NCI-H774 (cell line): Measurements from ENCODE around the gene PDCD10.
A peak's percentile ranks its signal among the peaks of the same experiment; 100 is the strongest.

Experiments
- DNase-seq: peaks from one replicate; lab custom pipeline; 2025; lab: John Stamatoyannopoulos, UW

Gene PDCD10

DNA sequence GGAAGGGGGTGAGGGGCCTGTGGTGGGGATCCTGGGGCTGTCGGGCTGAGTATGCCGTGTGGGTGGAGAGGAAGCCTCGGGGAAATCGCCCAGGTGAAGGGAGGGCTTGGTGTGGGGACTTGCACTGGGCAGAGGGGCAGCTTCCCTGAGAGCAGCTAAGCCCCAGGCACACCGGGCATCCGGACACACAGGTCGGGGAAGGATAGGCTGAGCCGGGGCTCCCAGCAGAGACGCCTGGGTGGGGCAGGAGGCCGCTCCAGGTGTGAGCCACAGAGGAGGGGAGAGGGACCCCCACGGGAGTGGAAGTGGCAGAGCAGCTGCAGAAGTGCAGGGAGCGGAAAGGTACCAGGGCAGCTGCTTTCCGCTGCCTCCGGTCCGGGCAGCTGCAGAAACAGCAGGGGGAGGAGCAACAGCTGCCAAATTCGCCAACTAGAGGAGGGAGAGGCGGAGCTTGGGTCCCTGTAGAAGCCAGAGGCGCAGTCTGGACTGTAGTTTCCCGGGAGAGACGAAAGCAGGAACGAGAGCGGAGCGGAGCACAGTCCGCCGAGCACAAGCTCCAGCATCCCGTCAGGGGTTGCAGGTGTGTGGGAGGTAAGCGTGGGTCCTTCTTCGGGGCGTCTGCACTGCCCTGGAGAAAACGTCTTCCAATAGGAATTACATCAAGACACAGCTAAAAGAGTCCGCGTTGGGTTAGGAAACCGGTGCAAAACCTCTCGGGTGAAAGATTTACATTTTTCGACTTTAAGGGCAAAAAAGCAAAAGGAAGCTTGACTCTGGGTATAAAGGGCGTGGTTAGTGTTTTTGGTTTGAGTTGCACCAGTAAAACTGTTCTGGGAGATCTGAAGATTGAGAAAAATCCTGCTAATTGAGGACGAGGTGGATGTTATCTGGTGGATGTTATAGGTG lies 794 bp upstream of the PDCD10 start, which contains the start of gene SERPINI1:
Gene SERPINI1 (plus strand): TSS at position 489 of the 906 bp plus-strand sequence. CDS start 53,408 bp downstream, outside the sequence.
- DNase-seq, result peak; percentile 98

DNA sequence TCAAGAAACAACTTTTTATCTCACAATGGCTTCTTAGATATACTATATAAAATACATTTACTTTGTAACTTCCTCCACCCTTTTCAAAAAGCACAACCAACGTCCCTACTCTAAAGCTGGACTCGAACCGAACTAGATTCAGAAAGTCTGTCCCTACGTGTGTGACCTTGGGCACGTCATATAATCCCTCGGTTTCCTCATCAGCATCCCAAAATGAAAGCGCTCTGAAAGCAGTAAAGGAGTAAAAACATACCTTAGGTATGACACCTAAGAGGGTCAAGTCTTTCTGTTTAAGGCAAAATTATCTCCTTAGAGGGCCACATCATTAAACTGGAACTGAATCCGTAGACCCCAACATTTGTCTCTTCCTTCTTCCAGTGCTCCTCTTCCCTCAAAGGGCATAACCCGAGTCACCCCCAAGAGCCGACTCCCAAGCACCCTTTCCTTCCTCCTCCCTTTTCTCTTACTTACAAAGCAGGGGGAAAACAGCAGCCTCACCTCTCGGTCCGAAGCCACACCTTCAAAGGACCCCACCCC lies 663 bp downstream of the PDCD10 start:
- peak; percentile 31 for DNase-seq

DNA sequence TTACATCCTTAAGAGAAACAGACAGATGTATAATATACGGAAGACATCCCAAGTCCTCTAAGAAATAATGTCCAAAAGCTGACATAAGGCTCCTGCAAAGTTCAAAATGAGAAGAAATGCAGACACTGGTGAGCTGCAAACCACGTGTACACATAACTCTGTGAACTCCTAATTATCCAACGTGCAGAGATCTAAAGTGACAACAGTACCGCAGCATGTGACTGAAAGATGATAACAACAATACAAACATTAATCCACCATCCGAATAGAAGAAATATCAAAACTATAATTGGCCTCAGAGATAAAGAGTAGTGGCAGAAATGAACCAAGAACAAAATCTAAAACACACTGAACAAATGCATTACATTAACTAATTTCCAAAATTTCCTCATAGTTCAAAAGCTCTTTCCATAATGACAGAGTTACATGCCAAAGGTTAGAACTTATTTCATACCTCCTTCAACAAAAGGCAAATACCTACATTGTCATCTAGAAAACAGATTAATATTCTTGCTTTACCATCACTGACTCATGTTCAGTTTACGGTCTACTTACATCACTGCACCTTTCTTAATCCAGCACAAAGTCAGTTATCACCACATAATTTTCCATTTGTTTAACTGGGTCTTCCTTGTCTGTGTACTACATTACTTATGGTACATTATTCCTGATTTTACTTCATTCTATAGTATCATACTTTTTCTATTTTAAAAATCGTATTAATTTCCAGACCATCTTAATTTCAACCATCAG lies 2.2 kb downstream of the PDCD10 start:
- DNase-seq, result no peak

DNA sequence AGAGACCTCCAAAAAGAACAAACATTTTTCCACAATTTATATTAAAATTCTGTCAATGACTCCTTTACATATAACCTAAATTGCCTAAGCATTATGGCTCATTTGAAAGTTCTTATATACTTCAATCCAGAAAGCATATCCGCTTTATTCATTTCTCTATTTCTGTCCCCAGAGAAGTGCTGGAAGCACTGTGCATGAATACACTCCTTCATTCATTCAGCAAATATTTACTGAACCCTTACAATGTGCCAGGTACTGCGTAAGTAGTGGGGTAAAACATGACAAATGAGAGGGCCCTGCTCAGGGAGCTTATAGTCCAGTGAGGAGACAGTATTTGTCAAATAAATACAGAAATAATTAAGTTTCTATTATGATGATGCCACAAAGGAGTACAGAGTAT lies 3.3 kb downstream of the PDCD10 start:
- DNase-seq, result no peak

DNA sequence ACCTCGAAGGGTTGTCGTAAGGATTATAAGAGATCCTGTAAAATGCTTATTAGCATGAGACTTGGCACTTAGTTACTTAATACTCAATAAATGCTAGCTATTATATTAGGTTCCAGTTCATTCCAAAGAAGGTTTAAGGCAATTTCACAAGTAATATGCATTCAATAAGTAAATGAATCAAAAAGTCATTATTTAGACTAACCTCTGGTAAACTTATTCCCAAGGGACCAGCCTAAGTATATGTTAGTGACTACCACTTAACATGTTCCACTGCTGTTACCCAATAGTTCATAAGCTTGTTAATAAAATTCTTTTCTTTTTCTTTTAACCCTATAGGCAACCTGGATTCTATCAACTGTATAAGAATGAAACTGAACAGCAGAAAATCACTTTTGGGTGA lies 5.1 kb downstream of the PDCD10 start:
- DNase-seq, result no peak

DNA sequence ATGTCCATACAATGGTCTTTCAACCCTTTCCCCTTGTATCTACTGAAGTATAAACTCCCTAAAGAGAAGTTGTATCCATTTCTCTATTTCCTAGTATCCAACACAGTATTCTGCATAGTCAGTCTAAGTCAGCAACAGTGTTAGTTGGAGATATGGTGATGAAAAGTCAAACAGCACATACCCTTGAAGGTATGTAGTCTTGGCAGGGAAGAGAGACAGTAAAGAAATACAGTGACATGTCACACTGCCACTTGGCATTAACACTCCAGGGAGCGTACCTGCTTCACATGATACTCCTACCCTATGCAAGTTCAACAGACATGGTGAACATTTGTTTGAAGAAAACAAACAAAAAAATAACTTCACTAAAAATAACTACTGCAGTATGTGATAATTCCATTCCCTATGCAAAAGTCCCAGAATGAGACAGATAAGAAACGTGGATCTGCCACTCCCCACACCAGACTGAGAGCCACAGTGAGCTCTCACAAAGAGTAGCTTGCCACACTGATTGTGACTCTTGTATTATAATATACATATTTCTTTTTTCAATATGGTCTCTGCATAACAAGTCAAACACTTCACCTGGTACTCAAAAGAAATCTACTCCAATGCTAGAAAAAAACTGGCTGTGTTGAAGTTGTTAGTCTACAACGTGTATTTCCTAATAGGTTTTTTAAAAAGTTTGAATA lies 5.9 kb downstream of the PDCD10 start:
- DNase-seq, result no peak

DNA sequence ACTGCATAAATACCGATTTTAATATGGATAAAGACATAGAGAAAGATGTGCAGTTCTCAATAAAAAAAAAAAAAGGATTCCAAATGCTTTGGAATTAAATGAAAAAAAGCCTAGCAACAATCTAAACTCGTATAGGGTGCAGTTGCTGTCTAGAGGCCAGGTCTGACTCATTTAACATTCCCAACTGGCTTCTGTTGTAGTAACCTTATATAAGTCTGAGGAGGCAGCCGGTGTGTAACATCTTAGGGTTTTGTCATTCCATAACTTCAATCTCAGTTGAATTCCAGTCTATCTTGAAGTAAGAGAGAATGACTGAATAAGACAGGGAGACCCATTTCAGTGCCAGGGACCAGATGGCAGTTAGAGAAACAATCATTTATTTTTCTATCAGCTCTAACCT lies 6.5 kb downstream of the PDCD10 start:
- no peak for DNase-seq

DNA sequence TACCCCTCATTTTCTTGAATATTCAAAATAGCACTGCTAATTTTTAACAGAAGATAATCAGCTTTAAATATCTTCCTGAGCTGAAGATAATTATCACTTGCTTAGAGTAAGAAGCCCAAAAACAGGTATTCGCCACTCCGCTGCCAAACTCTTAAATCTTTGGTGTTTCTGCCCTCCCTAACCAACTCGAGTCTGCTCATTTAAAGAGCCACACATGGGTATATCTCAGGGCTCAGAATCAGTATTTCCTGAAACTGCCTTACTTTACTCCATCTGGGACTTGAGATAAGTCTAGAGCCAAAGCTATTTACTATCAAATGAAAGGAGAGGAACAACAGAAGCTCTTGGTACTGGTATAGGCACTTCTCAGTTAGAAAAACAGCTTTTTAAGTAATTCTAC lies 10.8 kb downstream of the PDCD10 start:
- no peak for DNase-seq

DNA sequence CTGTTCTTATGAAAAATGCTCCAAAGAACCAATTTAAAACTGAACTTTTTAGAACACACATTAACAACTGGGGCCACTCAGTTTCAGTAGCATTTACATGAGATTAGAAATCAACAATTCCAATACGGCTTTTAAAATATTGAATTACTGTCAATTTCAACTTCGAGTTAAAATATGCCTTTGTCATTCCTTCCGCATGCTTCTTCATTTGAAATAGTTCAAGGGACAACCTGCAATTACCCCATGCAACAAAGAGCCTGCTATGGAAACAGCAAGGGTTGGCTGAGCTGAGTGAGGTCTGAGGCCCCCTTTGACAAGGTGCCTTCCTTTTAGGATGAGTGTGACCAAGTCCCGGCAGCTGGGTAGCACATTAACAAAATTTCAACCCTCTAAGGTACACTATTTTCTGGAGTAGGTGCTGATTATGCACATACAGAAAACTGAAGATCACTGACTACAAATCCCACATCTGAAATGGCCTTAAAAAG lies 11.6 kb downstream of the PDCD10 start:
- no peak for DNase-seq

DNA sequence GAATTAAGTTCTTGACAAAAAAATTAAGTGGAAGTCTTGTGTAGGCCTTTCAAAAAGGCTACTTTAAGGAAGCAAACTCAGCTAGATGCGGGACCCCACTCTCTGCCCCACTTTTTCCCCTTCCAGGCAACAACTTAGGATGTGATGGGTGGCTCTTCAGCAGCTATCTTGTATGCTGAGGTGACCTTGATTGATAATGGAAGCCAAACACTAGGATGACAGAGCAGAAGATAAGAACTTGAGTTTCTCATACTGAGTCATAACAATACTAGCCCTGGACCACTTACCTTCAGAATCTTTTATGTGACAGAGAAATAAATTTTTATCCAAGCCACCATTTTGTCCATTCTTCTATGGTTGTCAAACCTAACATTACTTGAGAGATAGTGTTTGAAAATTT lies 16.1 kb downstream of the PDCD10 start:
- DNase-seq, result no peak

DNA sequence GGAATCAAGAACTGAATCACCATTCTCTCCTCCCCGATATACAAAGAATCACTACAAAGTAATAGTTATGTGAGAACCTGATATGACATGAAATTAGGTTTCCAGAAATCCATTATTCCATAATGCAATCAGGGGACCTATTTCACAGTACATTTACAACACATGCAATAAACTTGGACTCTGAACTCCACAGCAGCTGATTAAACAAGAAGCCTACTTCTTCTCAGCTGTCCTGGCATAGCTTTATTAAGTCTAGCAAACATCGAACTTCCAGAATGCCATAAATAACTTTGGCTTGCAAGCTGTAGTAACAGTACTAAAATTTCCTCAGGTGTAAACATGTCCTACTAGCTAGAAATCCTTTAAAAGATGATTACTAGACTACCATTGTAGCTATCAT lies 17.8 kb downstream of the PDCD10 start:
- DNase-seq, result peak; percentile 48

DNA sequence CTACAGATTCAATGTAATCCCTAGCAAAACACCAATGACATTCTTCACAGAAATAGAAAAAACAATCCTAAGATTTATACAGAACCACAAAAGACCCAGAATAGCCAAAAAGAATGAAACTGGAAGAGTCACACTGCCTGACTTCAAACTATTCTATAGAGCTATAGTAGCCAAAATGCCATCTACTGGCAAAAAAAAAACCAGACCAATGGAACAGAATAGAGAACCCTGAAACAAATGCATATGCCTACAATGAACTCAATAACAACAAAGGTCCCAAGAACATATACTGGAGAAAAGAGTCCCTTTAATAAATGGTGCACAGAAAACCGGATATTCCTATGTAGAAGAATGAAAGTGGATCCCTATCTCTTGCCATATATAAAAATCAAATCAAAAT lies 19.8 kb downstream of the PDCD10 start:
- no peak for DNase-seq

DNA sequence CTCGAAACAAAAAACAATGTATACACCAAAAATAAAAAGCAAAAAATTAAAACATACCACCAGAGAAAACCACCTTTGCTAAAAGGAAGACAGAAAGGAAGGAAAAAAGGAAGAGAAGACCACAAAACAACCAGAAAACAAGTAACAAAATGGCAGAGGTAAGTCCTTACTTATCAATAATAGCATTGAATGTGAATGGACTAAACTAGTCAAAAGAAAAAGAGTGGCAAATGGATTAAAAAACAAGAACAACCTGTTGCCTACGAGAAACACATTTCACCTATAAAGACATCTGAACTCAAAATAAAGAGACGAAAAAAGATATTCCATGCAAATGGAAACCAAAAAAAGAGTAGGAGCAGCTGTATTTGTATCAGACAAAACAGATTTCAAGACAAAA lies 22.2 kb downstream of the PDCD10 start:
- no peak for DNase-seq

DNA sequence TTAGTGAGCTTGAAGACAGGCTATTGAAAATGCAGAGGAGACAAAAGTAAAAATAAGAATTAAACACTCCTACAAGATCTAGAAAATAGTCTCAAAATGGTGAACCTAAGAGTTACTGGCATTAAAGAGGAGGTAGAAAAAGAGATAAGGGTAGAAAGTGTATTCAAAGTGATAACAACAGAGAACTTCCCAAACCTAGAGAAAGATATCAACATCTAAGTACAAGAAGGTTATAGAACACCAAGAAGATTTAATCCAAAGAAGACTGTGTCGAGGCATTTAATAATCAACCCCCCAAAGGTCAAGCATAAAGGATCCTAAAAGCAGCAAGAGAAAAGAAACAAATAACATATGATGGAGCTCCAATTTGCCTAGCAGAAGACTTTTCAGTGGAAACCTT lies 23.3 kb downstream of the PDCD10 start:
- no peak for DNase-seq

DNA sequence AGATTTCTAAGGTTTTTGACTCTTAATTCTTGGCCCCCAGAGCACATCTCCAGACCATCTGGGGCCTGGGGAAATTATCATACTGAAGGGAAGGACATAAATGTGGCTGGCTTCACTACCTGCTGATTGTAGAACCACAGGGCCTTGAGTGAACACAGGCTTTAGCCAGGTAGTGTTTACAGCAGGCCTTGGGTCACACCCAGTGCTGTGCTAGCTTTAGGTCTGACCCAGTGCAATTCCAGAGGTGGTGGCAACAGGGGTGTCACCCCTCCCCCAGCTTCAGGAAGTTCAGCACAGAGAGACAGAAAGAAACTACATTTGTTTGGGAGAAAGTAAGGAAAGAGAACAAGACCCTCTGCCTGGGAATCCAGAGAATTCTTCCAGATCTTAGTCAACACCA lies 24.1 kb downstream of the PDCD10 start:
- DNase-seq, result no peak

DNA sequence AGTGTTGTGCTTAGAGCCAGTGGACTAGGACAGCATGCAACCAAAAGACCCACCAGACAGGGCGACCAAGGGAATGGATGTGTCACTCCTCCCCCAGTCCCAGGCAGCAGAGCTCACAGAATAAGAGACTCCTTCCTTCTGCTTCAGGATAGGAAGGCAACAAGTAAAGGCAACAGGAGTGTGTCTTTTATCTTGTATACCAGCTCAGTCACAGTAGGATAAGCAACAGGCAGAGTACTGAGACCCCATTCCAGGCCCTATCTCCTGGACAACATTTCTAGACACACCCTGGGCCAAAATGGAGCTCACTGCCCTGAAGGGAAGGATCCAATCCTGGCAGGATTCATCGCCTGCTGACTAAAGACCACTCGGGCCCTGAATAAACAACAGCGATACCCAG lies 25.0 kb downstream of the PDCD10 start:
- DNase-seq, result no peak

DNA sequence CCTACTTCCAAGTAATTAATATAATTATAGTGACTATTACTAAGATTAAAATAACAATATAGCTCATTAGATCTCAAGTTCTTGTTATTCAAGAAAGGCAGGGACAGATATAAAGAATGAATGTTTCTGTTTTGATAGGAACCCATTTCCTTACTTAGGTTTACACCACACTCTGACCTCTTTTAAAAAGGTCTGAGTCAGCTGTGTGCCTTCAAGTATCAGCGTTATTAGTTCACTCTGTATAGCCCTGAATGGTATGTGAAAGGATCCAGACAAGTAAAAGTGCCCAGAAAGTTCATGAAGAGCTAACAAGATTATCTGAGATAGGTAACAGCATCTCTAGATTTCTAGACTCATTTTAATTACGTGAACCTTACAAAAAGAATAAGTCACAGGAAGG lies 28.9 kb downstream of the PDCD10 start:
- no peak for DNase-seq

DNA sequence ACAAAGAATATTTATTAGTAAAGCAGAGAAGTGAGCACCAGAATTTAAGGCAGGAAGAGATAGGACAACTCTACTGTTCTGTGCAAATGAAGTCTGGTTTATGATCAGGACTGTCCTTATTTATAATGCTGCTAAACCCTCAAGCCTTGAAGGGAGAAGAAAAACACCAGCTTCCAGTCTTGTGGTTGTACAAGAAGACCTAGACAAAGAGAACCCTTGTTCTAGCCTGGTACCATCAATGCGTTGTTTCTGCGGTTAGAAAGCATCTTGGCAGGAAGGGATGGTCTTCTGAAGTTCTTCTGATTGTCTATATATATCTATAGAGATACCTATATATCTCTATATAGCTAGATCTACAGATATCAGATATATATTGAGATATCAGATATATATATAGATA lies 33.8 kb downstream of the PDCD10 start:
- DNase-seq, result no peak

DNA sequence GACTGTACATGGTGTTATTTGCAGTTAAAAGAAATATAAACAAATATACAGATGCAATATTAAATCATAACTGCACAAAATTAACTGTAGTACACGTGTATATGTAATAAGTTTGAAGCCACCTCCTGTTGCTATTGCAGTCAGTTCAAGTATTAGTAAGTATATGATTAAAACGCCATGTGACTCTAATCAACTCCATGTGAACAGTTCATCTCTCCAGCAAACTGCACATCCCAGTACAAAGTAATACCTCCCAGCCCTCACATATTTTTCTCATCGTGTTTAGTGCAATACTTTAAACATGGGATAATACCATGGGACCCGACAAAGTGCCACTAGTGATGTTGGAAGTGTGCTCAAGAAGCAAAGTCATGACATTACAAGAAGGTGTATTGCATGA lies 34.6 kb downstream of the PDCD10 start:
- DNase-seq, result no peak

DNA sequence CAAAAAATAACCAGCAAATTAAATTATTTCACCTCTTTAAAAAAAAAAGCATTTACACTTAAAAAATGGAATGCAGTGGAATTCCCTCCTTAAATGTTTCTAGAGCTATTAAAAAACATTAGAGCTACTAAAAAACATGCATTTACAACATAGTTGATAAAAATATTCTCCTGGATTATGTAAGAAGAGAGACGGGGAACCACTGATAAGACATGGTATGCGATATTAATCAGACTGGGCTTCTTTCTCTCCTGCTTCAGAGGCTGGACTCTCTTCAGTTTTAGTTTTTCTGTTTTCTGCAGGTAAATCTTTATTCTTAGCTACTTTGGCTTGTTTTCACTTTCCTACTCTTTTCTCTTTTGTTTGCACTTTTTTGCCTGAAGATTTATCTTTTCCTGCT lies 40.6 kb downstream of the PDCD10 start:
- DNase-seq, result no peak

DNA sequence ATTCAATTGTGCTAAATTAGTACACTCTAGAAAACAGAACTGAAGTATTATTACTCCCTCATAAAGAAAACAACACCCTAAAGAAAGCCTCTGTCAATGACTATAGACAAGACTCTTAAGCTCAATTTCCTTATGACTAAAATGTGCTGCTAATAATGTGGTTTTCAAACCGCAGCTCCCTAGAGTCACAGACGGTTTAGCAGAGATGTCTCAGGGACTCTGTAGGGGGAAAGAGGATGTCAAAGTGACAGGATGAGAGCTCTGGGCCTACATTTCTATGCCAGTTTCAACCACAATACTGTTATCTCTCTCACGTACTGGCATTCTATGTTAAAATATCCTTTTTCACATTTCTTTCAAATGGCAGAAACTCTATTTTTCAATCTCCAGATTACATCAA lies 43.3 kb downstream of the PDCD10 start:
- DNase-seq, result no peak

DNA sequence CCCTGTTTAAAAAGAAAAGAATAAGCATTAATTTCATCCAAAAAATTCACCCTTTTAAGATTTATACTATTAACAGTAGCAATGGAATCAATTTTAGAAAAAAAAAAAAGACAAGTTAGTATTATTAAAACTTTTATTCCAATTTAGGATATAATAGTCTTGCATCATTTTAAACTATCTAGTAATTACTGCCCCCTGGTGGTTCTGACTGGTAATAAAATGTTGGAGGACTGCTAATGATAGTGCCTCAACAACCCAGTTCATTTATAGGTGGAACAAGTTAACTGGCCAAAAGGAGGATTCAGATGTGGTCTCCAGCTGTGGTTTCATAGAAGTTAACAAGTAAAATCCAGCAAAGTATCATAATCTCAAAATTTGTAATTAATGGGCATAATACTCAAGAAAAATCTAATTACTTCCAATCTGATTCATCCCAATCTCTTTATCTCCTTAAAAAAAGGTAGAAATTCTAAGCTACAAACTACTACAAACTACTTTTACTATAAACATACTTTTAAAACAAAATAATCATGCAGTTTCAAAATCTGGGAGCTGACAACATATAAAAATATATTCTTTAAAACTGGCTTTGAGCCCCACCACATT lies 50.2 kb downstream of the PDCD10 start:
- peak; percentile 72 for DNase-seq
